SHP77 (cell line): ENCODE results near the gene GORASP2.
A peak's percentile ranks its signal among the peaks of the same experiment; 100 is the strongest.
"Not testable (repeated sequence)": the region's sequence is repeated elsewhere in the genome, so short reads cannot be mapped to it uniquely, and the experiment has no call there.

Experiments used
- DNase-seq, 2 experiments: peaks; one replicate each; lab custom pipeline; 2025; lab: John Stamatoyannopoulos, UW

Gene GORASP2

GRCh38 chr2:170928824-170929685 is at the start of gene GORASP2:
Gene GORASP2 (plus strand): TSS chr2:170929253. CDS start chr2:170929341, 88 bp downstream.
- DNase-seq, result peak; percentile 92 to 93

GRCh38 chr2:170881840-170882239 is 47.2 kb upstream of the GORASP2 start:
- no peak for DNase-seq

- DNase-seq, result no peak
These were observed 46.3 kb upstream of the GORASP2 start for GRCh38 chr2:170882758-170883157.

GRCh38 chr2:170883683-170884082 is 45.4 kb upstream of the GORASP2 start:
- DNase-seq, result no peak

GRCh38 chr2:170885130-170885791 is 43.8 kb upstream of the GORASP2 start:
- no peak for DNase-seq

GRCh38 chr2:170886386-170886785 is 42.7 kb upstream of the GORASP2 start:
- no peak for DNase-seq

GRCh38 chr2:170887496-170887895 is 41.6 kb upstream of the GORASP2 start:
- no peak for DNase-seq

- DNase-seq, result no peak
These were observed 41.2 kb upstream of the GORASP2 start for GRCh38 chr2:170887896-170888295.

- no peak for DNase-seq
These were observed 37.2 kb upstream of the GORASP2 start for GRCh38 chr2:170891893-170892292.

- no peak for DNase-seq
These were observed 36.6 kb upstream of the GORASP2 start for GRCh38 chr2:170892391-170892951.

GRCh38 chr2:170895023-170895757 is 33.9 kb upstream of the GORASP2 start:
- DNase-seq, result no peak

GRCh38 chr2:170896622-170897021 is 32.4 kb upstream of the GORASP2 start:
- no peak for DNase-seq

- DNase-seq, result no peak
These were observed 31.9 kb upstream of the GORASP2 start for GRCh38 chr2:170897108-170897507.

- DNase-seq, result no peak
These were observed 23.2 kb upstream of the GORASP2 start for GRCh38 chr2:170905864-170906263.

- no peak for DNase-seq
These were observed 17.7 kb upstream of the GORASP2 start for GRCh38 chr2:170911314-170911889.

GRCh38 chr2:170914994-170915666 is 13.9 kb upstream of the GORASP2 start:
- not testable (repeated sequence) for DNase-seq

GRCh38 chr2:170917219-170917913 is 11.7 kb upstream of the GORASP2 start:
- no peak for DNase-seq

GRCh38 chr2:170917957-170918356 is 11.1 kb upstream of the GORASP2 start:
- no peak for DNase-seq

- DNase-seq, result not testable (repeated sequence)
These were observed 7.2 kb upstream of the GORASP2 start for GRCh38 chr2:170921873-170922272.

- DNase-seq, result no peak
These were observed 6.2 kb upstream of the GORASP2 start for GRCh38 chr2:170922634-170923494.
